Dendritic cell treated with granulocyte-macrophage colony-stimulating factor and Interleukin-4, amounts not matched to agents 40 ng/mL and 50 ng/mL, for 4 days (primary cell): Measurements from ENCODE around the gene SNCG.
A peak's percentile ranks its signal among the peaks of the same experiment; 100 is the strongest.
"Not testable (repeated sequence)": the region's sequence is repeated elsewhere in the genome, so short reads cannot be mapped to it uniquely, and the experiment has no call there.

Source experiments
- H3K27ac Mint-ChIP-seq: one replicate; pipeline ENCODE4 v1.8.0; 2022; ENCODE audit warnings: mild to moderate bottlenecking, mixed read lengths
- H3K27me3 Mint-ChIP-seq: one replicate; pipeline ENCODE4 v1.8.0; 2022; ENCODE audit warnings: mild to moderate bottlenecking, mixed read lengths
- H3K36me3 Mint-ChIP-seq: one replicate; pipeline ENCODE4 v1.8.0; 2022; ENCODE audit warnings: low read depth, mixed read lengths
- H3K4me1 Mint-ChIP-seq: one replicate; pipeline ENCODE4 v1.8.0; 2022; ENCODE audit warnings: low read depth, mixed read lengths
- H3K4me3 Mint-ChIP-seq: one replicate; pipeline ENCODE4 v1.8.0; 2022; ENCODE audit warnings: mild to moderate bottlenecking, moderate library complexity, mixed read lengths
- H3K9me3 Mint-ChIP-seq: one replicate; pipeline ENCODE4 v1.8.0; 2022; ENCODE audit warnings: mixed read lengths
- intact Hi-C: fragments of 100-400 bp; cut with micrococcal nuclease; formaldehyde crosslinking; loops from one replicate; pipeline ENCODE4 v1.15.0; 2022

The SNCG gene

DNA sequence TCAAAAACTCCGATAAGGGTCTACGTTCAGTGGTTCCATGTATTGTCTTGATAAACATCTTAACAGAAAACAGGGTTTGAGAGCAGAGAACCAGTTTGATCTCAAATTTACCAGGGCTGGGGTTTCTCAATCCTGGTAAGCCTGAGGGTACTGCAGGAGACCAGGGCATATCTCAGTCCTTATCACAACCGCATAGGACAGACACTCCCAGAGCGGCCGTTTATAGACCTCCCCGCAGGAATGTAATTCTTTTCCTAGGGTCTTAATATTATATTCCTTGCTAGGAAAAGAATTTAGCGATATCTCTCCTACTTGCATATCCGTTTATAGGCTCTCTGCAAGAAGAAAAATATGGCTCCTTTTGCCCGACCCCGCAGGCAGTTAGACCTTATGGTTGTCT lies 5.7 kb upstream of the SNCG start:
- H3K36me3 Mint-ChIP-seq, H3K27me3 Mint-ChIP-seq, H3K4me3 Mint-ChIP-seq, intact Hi-C loops, H3K27ac Mint-ChIP-seq: not testable (repeated sequence)
- H3K9me3 Mint-ChIP-seq = peaks cover 25% of the 10 kb centered on the region
- H3K4me1 Mint-ChIP-seq = peaks cover 13% of the 10 kb centered on the region

GRCh38 chr10:86953747-86954680 lies 4.4 kb upstream of the SNCG start:
- peaks cover 25% of the 10 kb centered on the region for H3K4me1 Mint-ChIP-seq
- intact Hi-C loops = no loop called here
- no peak overlapping the region for H3K27ac Mint-ChIP-seq
- H3K27me3 Mint-ChIP-seq = peaks cover 4% of the 10 kb centered on the region
- no peak overlapping the region for H3K4me3 Mint-ChIP-seq
- no peaks in the 10 kb centered on the region for H3K36me3 Mint-ChIP-seq
- peaks cover 25% of the 10 kb centered on the region for H3K9me3 Mint-ChIP-seq

DNA sequence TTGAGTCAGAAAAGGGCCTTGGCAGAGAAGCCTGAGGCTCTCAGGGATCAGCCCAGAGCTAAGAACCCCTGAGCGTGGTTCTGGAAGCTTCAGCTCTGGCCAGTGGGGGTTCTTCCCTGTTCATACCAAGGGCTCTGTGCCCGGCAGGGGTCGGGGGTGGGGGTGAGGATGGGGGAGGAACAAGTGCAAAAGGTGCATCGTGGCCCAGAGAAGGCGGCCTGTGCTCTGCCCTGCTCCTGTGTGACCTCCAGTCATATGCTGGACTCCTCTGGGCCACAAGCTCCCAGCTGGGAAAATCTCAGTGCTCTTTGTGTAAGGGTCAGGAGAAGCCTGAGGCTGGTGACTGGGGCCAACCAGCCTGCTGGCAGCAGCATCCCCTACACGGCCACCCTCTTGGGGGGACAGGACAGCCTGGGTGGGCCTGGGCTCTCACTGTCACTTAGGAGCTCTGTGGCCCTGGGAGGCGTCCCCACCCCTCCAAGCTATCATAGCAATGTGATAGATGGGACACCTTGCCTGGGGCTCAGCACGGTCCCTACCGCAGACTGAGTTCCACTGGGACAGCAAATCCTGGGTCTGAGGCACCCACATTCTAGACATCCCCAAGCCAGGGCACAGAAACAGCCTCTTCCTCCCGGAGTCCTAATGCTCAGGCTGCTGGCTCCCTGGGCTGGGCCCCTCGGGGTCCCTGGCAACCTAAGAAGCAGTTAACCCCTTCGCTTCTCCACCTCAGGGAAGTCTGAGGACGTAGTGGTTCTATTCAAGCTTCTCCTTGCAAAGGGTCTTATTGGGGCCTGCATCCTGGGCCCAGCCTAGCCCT lies 3.5 kb upstream of the SNCG start:
- Mint-ChIP-seq H3K4me1 (peaks cover 33% of the 10 kb centered on the region), H3K27ac (no peak overlapping the region), H3K9me3 (peaks cover 25% of the 10 kb centered on the region), H3K27me3 (peaks cover 9% of the 10 kb centered on the region), H3K4me3 (no peak overlapping the region), H3K36me3 (no peaks in the 10 kb centered on the region)
- intact Hi-C loops = no loop called here

DNA sequence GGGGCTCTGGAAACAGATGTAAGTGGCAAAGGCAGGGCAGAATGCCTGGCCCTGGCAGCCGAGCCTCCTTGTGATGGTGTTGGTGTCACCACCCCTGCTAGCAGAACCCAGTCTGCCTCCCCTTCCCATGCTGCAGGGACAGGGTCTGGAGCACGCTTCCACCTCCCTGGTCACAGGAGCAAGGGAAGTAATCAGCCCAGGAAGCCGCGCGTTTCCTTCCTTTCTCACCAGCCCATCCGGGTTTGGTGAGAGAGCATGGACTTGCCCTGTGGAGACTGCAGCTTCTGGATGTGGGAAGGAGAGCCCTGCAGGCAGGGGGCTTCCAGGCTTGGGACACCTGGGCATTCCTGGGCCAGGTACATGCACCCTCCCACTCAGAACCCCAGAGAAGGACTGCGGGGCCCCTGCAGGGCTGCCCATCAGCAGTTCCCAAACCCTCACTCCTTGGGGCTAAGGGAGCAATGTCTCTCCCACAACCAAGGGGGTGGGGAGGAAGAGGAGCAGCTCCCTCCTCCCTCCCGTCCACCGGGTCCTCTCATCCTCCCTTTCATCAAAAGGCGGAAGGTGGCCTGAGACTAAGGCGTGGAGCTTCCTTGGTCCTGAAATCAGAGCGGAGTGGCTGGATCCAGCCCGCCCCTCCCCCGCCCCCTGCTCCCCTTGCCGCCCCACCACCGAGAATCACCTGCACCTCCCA lies 2.8 kb upstream of the SNCG start:
- Mint-ChIP-seq H3K36me3 (no peaks in the 10 kb centered on the region), H3K4me1 (peaks cover 38% of the 10 kb centered on the region), H3K4me3 (no peak overlapping the region), H3K27me3 (peaks cover 9% of the 10 kb centered on the region), H3K9me3 (peaks cover 25% of the 10 kb centered on the region), H3K27ac (no peak overlapping the region)
- intact Hi-C loops = no loop called here

DNA sequence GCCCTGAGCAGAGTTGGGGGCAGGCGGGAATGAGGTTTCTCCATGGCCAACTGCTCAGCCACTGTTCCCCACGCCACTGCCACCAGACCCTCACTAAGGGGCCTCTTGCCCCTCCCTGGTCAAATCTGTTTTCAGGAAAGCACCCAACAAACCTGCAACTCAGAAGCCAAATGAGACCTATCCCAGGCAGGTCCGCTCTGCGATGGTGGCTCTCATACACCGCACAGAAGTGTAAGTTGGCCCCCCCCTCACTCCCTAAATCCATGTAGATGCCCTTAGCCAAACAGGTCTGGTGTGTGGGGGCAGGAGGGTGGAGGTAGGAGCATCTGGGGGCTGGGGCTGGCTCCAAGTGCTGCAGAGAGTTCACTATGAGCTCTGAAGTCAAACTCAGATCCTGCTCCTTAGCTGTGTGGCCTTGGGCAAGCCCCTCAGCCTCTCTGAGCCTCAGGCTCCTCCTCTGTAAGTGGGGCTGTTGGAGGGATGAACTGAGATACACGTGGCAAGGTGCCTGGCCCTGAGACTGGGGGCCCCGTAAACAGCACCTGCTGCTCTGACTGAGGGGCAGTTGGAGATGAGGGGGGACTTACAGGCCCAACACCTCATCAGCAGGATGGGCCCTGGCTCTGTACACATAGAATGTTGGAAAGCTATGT lies 2.1 kb upstream of the SNCG start:
- Mint-ChIP-seq H3K4me3 (no peak overlapping the region), H3K4me1 (peaks cover 42% of the 10 kb centered on the region), H3K9me3 (peaks cover 25% of the 10 kb centered on the region), H3K27me3 (peaks cover 9% of the 10 kb centered on the region), H3K27ac (no peak overlapping the region), H3K36me3 (no peaks in the 10 kb centered on the region)
- intact Hi-C loops = no loop called here

DNA sequence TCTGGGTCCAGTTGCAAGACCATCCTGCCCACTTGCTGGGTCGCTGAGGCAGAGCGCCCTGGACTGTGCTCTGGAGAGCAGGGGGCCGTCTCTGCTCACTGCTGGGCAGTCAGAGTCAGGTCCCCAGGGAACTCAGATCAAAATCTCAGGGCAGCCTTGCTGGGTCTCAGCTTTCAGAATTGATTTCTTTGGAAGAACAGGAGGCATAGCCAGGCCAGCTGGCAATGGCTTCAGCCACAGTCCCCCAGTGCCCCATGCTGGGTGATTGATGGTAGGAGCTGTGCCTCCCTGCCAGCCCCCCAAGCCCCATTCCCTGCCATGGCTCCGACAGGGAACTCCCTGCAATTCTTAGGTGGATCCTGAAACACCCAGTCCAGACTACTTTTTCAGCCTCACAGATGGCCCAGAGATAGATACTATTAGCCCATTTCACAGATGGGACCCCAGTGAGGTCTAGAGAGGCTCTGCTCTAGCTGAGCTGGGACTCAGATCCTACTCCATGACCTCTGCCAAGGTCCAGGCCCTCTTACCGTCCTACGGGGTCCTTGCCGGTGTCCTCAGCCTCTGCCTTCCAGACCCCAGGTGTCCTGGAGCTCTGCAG lies 1.5 kb upstream of the SNCG start:
- peaks cover 21% of the 10 kb centered on the region for H3K9me3 Mint-ChIP-seq
- peaks cover 9% of the 10 kb centered on the region for H3K27me3 Mint-ChIP-seq
- intact Hi-C loops = no loop called here
- no peak overlapping the region for H3K4me3 Mint-ChIP-seq
- H3K4me1 Mint-ChIP-seq = peaks cover 48% of the 10 kb centered on the region
- H3K27ac Mint-ChIP-seq = no peak overlapping the region
- no peaks in the 10 kb centered on the region for H3K36me3 Mint-ChIP-seq

GRCh38 chr10:86957471-86958115 lies 806 bp upstream of the SNCG start, which contains the start of gene MMRN2:
TSS of gene MMRN2 (minus strand) at chr10:86957615. CDS start at chr10:86957541, 74 bp downstream.
- H3K36me3 Mint-ChIP-seq = no peaks in the 10 kb centered on the region
- H3K27ac Mint-ChIP-seq = peak within 1 kb of the TSS; percentile 45
- peaks cover 15% of the 10 kb centered on the region for H3K9me3 Mint-ChIP-seq
- peaks cover 9% of the 10 kb centered on the region for H3K27me3 Mint-ChIP-seq
- intact Hi-C loops = no loop called here
- H3K4me3 Mint-ChIP-seq = no peak within 1 kb of the TSS
- H3K4me1 Mint-ChIP-seq = peaks cover 50% of the 10 kb centered on the region

DNA sequence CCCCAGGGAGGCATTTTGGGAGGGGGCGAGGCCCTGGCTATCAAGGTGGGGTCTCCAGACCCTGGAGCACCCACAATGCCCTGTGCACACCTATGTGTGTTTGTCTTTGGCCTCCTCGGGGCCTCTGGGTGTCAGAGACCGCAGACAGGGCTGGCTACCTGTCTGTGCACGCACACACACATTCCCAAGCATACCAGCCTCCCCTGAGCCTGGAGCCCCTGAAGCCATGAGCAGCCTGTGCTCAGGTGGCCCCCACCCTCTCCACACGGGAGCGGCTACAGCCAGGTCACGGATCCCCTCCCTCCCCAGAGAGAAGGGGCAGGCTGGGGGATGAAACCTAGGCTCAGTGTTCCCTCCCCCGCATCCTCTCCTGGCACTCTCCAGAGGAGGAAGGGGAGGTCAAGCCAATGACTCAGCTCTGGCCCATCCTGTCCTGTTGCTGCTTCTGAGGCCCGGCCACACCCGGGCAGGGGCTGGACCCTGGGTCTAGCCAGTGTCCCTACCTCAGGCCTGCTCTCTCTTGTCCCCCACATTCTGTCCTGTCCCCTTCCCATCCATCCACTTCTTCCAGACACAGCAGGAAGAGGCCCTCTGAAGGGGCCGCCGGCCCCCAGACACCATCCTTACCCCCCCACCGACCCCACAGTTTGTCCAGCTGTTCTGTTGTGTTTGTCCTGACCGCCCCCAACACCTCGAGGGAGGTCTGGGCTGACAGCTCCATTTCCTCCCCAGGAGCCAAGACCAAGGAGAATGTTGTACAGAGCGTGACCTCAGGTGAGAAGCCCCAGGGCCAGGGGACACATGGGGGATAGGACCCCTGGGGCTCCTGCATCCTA lies 720 bp downstream of the SNCG start:
- Mint-ChIP-seq H3K27me3 (peaks cover 9% of the 10 kb centered on the region), H3K36me3 (no peaks in the 10 kb centered on the region), H3K9me3 (no peaks in the 10 kb centered on the region), H3K4me3 (no peak overlapping the region), H3K27ac (peak overlapping the region; percentile 36), H3K4me1 (peaks cover 50% of the 10 kb centered on the region)
- intact Hi-C loops = no loop called here

- peaks cover 50% of the 10 kb centered on the region for H3K4me1 Mint-ChIP-seq
- H3K4me3 Mint-ChIP-seq = no peak overlapping the region
- intact Hi-C loops = no loop called here
- peak overlapping the region; percentile 36 for H3K27ac Mint-ChIP-seq
- no peaks in the 10 kb centered on the region for H3K36me3 Mint-ChIP-seq
- H3K9me3 Mint-ChIP-seq = no peaks in the 10 kb centered on the region
- H3K27me3 Mint-ChIP-seq = peaks cover 13% of the 10 kb centered on the region
These were observed 1.3 kb downstream of the SNCG start for GRCh38 chr10:86959737-86960002.

- Mint-ChIP-seq H3K27me3 (peaks cover 16% of the 10 kb centered on the region), H3K36me3 (no peaks in the 10 kb centered on the region), H3K27ac (no peak overlapping the region), H3K4me1 (peaks cover 50% of the 10 kb centered on the region), H3K4me3 (no peak overlapping the region), H3K9me3 (no peaks in the 10 kb centered on the region)
- intact Hi-C loops = no loop called here
These were observed 1.8 kb downstream of the SNCG start for GRCh38 chr10:86960003-86960862.

DNA sequence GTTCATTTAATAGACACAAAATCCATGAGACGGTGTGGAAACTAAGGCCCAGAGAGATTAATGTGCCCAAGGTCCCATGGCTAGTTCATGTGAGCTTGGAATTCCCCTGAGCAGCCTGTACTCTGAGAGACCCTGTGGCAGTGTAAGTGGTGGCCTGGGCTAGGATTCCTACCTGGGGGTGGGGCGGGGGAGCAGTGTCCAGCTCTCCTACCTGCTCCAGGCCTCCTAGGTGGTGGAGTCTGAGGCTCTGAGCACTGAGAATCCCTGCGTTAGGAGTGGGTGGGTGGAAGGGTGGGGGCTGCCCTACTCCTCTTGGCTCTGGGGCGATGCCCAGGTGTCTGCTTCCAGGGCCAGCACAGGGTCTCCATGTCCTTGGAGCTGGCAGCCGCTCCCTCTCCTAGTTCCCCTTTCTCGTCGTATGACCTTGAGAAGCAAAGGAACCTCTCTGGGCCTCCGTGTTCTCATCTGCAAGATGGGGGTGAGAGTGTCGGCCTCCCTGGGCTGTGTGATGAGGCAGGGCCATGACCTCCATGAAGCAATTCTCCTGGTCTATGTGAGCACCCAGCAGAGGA lies 2.5 kb downstream of the SNCG start:
- intact Hi-C loops = no loop called here
- Mint-ChIP-seq H3K36me3 (no peaks in the 10 kb centered on the region), H3K27ac (no peak overlapping the region), H3K4me1 (peaks cover 54% of the 10 kb centered on the region), H3K27me3 (peaks cover 24% of the 10 kb centered on the region), H3K4me3 (no peak overlapping the region), H3K9me3 (no peaks in the 10 kb centered on the region)
